ENCODE results near the gene NARS2.

NARS2 gene

GRCh38 chr11:78392854-78393253 is 181.8 kb downstream of the NARS2 start:
- TF ChIP-seq NFIC (IDR thresholded peaks at IDR 0.05) (no peak), CEBPB (IDR thresholded peaks at IDR 0.05) (no peak), RAD21 (IDR thresholded peaks at IDR 0.05; ENCODE audit: low read depth) (no peak), ZBTB7A (IDR thresholded peaks at IDR 0.05; ENCODE audit: low read depth) (no peak), EP300 (IDR thresholded peaks at IDR 0.05; ENCODE audit: borderline replicate concordance) (no peak), TAF1 (IDR thresholded peaks at IDR 0.05; ENCODE audit: low read depth) (no peak), TEAD4 (IDR thresholded peaks at IDR 0.05) (no peak), YY1 (IDR thresholded peaks at IDR 0.05; ENCODE audit: low read depth) (no peak), USF1 (IDR thresholded peaks at IDR 0.05) (no peak), EGR1 (IDR thresholded peaks at IDR 0.05) (no peak), MAX (IDR thresholded peaks at IDR 0.05) (no peak), CREB1 (IDR thresholded peaks at IDR 0.05; ENCODE audit: low read depth) (no peak), FOXM1 (IDR thresholded peaks at IDR 0.05; ENCODE audit: borderline replicate concordance, low read depth) (no peak), TCF12 (IDR thresholded peaks at IDR 0.05; ENCODE audit: low read depth) (no peak)

- TF ChIP-seq MAX (IDR thresholded peaks at IDR 0.05) (no peak), TCF12 (IDR thresholded peaks at IDR 0.05; ENCODE audit: low read depth) (no peak), USF1 (IDR thresholded peaks at IDR 0.05) (no peak), ZBTB7A (IDR thresholded peaks at IDR 0.05; ENCODE audit: low read depth) (no peak), EGR1 (IDR thresholded peaks at IDR 0.05) (no peak), EP300 (IDR thresholded peaks at IDR 0.05; ENCODE audit: borderline replicate concordance) (no peak), NFIC (IDR thresholded peaks at IDR 0.05) (no peak), CEBPB (IDR thresholded peaks at IDR 0.05) (no peak), TAF1 (IDR thresholded peaks at IDR 0.05; ENCODE audit: low read depth) (no peak)
These were observed 183.2 kb downstream of the NARS2 start for GRCh38 chr11:78391424-78391823.

GRCh38 chr11:78390809-78391208 is 183.9 kb downstream of the NARS2 start:
- no peak for TF ChIP-seq YY1 (IDR thresholded peaks at IDR 0.05; ENCODE audit: low read depth)
- no peak for TF ChIP-seq REST (IDR thresholded peaks at IDR 0.05; ENCODE audit: low read depth)
- no peak for TF ChIP-seq RAD21 (IDR thresholded peaks at IDR 0.05; ENCODE audit: low read depth)
- no peak for TF ChIP-seq NFIC (IDR thresholded peaks at IDR 0.05)
- TF ChIP-seq TCF12 (IDR thresholded peaks at IDR 0.05; ENCODE audit: low read depth): no peak
- TF ChIP-seq CREB1 (IDR thresholded peaks at IDR 0.05; ENCODE audit: low read depth): no peak
- TF ChIP-seq USF1 (IDR thresholded peaks at IDR 0.05): no peak
- TF ChIP-seq EP300 (IDR thresholded peaks at IDR 0.05; ENCODE audit: borderline replicate concordance): no peak
- TF ChIP-seq TEAD4 (IDR thresholded peaks at IDR 0.05): no peak
- no peak for TF ChIP-seq EGR1 (IDR thresholded peaks at IDR 0.05)
- TF ChIP-seq ZBTB7A (IDR thresholded peaks at IDR 0.05; ENCODE audit: low read depth): no peak
- no peak for TF ChIP-seq CEBPB (IDR thresholded peaks at IDR 0.05)
- no peak for TF ChIP-seq MAX (IDR thresholded peaks at IDR 0.05)
- no peak for TF ChIP-seq TAF1 (IDR thresholded peaks at IDR 0.05; ENCODE audit: low read depth)
- no peak for TF ChIP-seq FOXM1 (IDR thresholded peaks at IDR 0.05; ENCODE audit: borderline replicate concordance, low read depth)

GRCh38 chr11:78386215-78386941 is 188.3 kb downstream of the NARS2 start:
- TF ChIP-seq EGR1 (IDR thresholded peaks at IDR 0.05) (no peak), TEAD4 (IDR thresholded peaks at IDR 0.05) (no peak), MAX (IDR thresholded peaks at IDR 0.05) (no peak), REST (IDR thresholded peaks at IDR 0.05; ENCODE audit: low read depth) (no peak), CEBPB (IDR thresholded peaks at IDR 0.05) (no peak), ZBTB7A (IDR thresholded peaks at IDR 0.05; ENCODE audit: low read depth) (no peak), FOXM1 (IDR thresholded peaks at IDR 0.05; ENCODE audit: borderline replicate concordance, low read depth) (no peak), CREB1 (IDR thresholded peaks at IDR 0.05; ENCODE audit: low read depth) (no peak), USF1 (IDR thresholded peaks at IDR 0.05) (no peak), YY1 (IDR thresholded peaks at IDR 0.05; ENCODE audit: low read depth) (no peak), TAF1 (IDR thresholded peaks at IDR 0.05; ENCODE audit: low read depth) (no peak), EP300 (IDR thresholded peaks at IDR 0.05; ENCODE audit: borderline replicate concordance) (no peak), TCF12 (IDR thresholded peaks at IDR 0.05; ENCODE audit: low read depth) (no peak), NFIC (IDR thresholded peaks at IDR 0.05) (no peak), RAD21 (IDR thresholded peaks at IDR 0.05; ENCODE audit: low read depth) (no peak)
